Central memory CD8-positive, alpha-beta T cell (primary cell): ENCODE data around the gene LHPP.

ENCODE experiments used
- ATAC-seq: fragments of 150-1000 bp; cut with Tn5 transposase; replicated peaks from 2 replicates; pipeline ENCODE4 v1.10.0; 2022; ENCODE audit warnings: mild to moderate bottlenecking, moderate FRiP score, moderate number of reproducible peaks; ENCODE audit not compliant: poor library complexity, severe bottlenecking; ENCODE audit errors: extremely low read depth
- DNase-seq, 2 donors: peaks; one replicate each; pipeline ENCODE4 v3.0.0; 2021; ENCODE audit warnings: low spot score in 2 of 2
- H3K27ac Mint-ChIP-seq: one replicate; pipeline ENCODE4 v1.8.0; 2022; ENCODE audit warnings: low read depth, mild to moderate bottlenecking, moderate library complexity, mixed read lengths
- H3K27me3 Mint-ChIP-seq: one replicate; pipeline ENCODE4 v1.8.0; 2022; ENCODE audit warnings: mixed read lengths
- H3K36me3 Mint-ChIP-seq: one replicate; pipeline ENCODE4 v1.8.0; 2022; ENCODE audit warnings: mild to moderate bottlenecking, moderate library complexity, mixed read lengths; ENCODE audit not compliant: insufficient read depth
- H3K4me1 Mint-ChIP-seq: one replicate; pipeline ENCODE4 v1.8.0; 2022; ENCODE audit warnings: mixed read lengths
- H3K4me3 Mint-ChIP-seq: one replicate; pipeline ENCODE4 v1.8.0; 2022; ENCODE audit warnings: mild to moderate bottlenecking, moderate library complexity, mixed read lengths
- H3K9me3 Mint-ChIP-seq: one replicate; pipeline ENCODE4 v1.8.0; 2022; ENCODE audit warnings: mixed read lengths

The LHPP gene, protein sequence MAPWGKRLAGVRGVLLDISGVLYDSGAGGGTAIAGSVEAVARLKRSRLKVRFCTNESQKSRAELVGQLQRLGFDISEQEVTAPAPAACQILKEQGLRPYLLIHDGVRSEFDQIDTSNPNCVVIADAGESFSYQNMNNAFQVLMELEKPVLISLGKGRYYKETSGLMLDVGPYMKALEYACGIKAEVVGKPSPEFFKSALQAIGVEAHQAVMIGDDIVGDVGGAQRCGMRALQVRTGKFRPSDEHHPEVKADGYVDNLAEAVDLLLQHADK

GRCh38 chr10:124461642-124462347 lies at the start of gene LHPP:
TSS of gene LHPP (plus strand) at chr10:124461823. CDS start at chr10:124461863, 40 bp downstream.
- peaks cover 27% of the 10 kb centered on the region for H3K4me1 Mint-ChIP-seq
- ATAC-seq (peak; percentile 98), DNase-seq (peak; percentile 77 to 79)
- H3K4me3 Mint-ChIP-seq, result peak within 1 kb of the TSS; percentile 76
- H3K27me3 Mint-ChIP-seq, result peaks cover 19% of the 10 kb centered on the region
- H3K36me3 Mint-ChIP-seq, result peaks cover 2% of the 10 kb centered on the region
- H3K9me3 Mint-ChIP-seq, result no peaks in the 10 kb centered on the region
- H3K27ac Mint-ChIP-seq, result peak within 1 kb of the TSS; percentile 89

DNA sequence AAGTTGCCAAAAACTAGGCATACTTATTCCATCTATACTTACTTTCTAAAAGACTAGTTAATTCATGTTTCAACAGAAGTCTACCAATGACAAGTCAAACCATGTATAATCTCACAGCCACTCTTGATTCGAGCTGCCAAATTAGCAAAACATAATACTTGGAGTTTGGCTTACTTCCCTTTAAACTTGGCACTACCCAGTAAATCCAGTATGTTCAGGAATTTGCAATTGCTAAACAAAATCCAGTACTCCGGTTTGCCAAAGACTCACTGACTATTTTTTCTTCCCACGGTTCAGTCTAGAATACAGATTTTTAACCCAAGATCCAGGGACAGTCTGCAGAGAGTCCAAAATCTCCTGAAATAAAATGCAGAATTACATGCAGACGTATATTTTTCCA lies 47.5 kb upstream of the LHPP start:
- no peak for ATAC-seq
- Mint-ChIP-seq H3K27ac (no peak overlapping the region), H3K9me3 (no peaks in the 10 kb centered on the region), H3K27me3 (no peaks in the 10 kb centered on the region), H3K36me3 (peaks cover 22% of the 10 kb centered on the region), H3K4me3 (no peak overlapping the region), H3K4me1 (peaks cover under 1% of the 10 kb centered on the region)
- DNase-seq, result no peak

DNA sequence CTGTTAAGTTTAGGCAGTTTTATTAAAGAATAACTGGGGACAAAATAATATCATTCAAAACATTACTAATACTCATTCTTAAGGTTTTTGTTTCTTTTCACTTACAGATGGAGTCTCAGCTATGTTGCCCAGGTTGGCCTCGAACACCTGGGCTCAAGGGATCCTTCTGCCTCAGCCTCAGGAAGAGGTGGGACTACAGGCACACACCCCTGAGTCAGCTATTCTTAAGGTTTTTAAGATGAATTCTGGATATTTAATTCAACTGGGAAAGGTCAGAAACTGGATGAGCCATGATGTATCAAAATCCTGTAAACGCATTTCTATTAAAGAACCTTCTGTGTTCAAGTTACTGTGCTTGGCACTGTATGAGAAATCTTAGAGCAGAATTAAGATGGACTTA lies 46.4 kb upstream of the LHPP start:
- H3K4me3 Mint-ChIP-seq, result no peak overlapping the region
- H3K27me3 Mint-ChIP-seq, result no peaks in the 10 kb centered on the region
- DNase-seq, result no peak
- peaks cover 19% of the 10 kb centered on the region for H3K36me3 Mint-ChIP-seq
- H3K9me3 Mint-ChIP-seq, result no peaks in the 10 kb centered on the region
- H3K27ac Mint-ChIP-seq, result no peak overlapping the region
- no peak for ATAC-seq
- peaks cover 5% of the 10 kb centered on the region for H3K4me1 Mint-ChIP-seq

GRCh38 chr10:124416733-124417132 lies 44.9 kb upstream of the LHPP start:
- peaks cover 5% of the 10 kb centered on the region for H3K4me1 Mint-ChIP-seq
- H3K4me3 Mint-ChIP-seq, result peak overlapping the region; percentile 80
- no peak overlapping the region for H3K27ac Mint-ChIP-seq
- ATAC-seq, result no peak
- no peak for DNase-seq
- no peaks in the 10 kb centered on the region for H3K27me3 Mint-ChIP-seq
- H3K9me3 Mint-ChIP-seq, result no peaks in the 10 kb centered on the region
- peaks cover 13% of the 10 kb centered on the region for H3K36me3 Mint-ChIP-seq

DNA sequence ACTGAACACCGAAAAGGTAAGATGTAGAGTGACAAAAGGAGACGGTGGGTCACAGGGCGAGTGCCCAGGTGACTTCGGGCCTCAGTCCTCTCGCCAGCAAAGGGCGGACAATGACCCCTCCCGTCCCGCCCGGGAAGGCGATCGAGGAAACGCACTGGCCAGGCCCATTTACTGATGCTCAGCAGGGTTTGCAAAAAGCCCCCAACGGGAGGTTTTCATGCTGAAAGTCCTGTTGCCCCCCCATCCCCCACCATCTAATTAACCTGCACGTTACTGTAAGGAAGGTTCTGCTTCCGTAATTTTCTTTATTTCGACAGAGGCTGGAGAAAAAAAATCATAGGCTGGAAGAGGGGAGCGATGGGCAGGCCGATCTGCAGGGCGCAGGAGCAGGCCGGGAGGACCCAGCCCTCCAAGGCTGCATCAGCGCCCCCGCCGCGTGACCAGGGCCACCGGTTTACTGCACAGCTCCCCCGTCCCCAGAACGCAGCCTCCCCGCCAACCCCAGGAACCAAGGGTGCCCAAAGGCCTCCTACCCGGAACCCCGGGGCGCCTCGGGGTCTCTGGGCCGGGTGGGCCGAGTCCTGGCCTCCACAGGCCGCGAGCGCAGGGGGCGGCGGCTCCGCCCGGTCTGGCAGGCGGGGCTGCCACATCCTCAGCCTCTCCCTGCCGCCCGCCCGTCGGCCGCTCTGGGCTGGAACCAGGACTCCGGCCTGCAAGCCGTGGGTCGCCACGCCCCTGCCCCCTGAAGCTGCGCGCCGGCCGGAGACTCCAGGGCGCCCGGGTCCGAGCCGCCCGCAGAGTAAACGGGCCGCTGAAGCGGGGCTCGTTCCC lies 43.5 kb upstream of the LHPP start:
- ATAC-seq (peak; percentile 38), DNase-seq (peak; percentile 16 to 18)
- Mint-ChIP-seq H3K36me3 (peaks cover 13% of the 10 kb centered on the region), H3K4me1 (peaks cover 5% of the 10 kb centered on the region), H3K4me3 (peak overlapping the region; percentile 80), H3K27me3 (peaks cover 10% of the 10 kb centered on the region), H3K9me3 (no peaks in the 10 kb centered on the region), H3K27ac (peak overlapping the region; percentile 57)

DNA sequence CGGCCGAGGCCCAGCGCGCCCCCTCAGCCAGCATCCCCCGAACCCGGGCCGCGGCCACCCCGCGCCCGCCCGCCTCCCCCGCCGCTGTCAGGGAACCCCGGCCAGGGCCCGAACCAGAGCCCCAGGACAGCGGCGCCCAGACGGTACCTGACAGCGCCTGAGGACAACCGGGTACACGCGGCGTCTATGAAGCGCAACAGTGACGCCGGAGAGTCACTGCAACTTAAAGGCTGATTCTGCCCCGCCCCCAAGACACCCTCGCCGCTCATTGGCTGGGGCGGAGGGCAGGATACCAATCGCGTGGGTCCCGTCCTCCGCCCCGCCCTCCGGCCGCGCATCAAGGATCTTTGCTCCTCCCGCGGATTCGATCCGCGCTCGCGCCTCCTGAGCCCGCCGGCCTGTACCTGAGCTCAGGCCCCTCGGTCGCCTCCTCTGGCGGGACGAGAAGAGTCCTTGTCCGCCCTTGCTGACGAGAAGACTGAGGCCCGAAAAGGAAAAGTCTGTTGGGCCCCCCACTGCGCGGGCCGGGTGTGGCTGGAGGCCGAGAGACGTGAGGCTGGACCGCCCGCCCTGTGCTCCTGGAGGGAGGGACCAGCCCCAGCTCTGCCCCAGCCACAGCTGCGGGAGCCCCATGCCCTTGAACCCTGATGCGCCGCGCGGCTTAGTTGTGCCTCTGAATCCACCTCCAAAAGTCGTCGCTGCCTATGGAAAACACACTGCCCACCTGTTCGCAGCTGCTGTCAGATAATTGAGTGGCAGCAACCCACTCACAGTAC lies 42.7 kb upstream of the LHPP start, which contains the start of gene OAT:
TSS of gene OAT (minus strand) at position 198 of the 776 bp plus-strand sequence. CDS start 6,752 bp downstream, outside the sequence.
- Mint-ChIP-seq H3K4me1 (peaks cover 5% of the 10 kb centered on the region), H3K36me3 (peaks cover 13% of the 10 kb centered on the region), H3K27ac (peak within 1 kb of the TSS; percentile 57), H3K4me3 (peak within 1 kb of the TSS; percentile 80), H3K27me3 (peaks cover 12% of the 10 kb centered on the region), H3K9me3 (no peaks in the 10 kb centered on the region)
- ATAC-seq (peak; percentile 97), DNase-seq (peak; percentile 92 to 96)

DNA sequence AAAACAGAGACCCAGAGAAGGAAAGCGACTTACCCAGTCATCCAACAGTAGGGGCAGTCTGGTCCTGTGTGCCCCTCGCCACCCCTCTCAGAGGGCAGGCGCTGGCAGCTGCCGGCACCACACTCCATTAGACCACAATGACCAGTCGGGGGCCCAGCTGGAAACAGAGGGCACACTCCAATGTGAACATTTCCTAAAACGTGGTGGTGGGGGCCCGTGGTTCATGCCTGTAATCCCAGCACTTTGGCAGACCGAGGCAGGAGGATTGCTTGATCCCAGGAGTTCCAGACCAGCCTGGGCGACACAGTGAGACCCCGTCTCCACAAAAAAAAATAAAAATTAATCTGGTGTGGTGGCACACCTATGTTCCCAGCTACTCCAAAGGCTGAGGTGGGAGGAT lies 42.0 kb upstream of the LHPP start:
- ATAC-seq, result no peak
- Mint-ChIP-seq H3K36me3 (peaks cover 12% of the 10 kb centered on the region), H3K9me3 (no peaks in the 10 kb centered on the region), H3K4me3 (peak overlapping the region; percentile 80), H3K27ac (no peak overlapping the region), H3K27me3 (peaks cover 19% of the 10 kb centered on the region), H3K4me1 (peaks cover 5% of the 10 kb centered on the region)
- no peak for DNase-seq

DNA sequence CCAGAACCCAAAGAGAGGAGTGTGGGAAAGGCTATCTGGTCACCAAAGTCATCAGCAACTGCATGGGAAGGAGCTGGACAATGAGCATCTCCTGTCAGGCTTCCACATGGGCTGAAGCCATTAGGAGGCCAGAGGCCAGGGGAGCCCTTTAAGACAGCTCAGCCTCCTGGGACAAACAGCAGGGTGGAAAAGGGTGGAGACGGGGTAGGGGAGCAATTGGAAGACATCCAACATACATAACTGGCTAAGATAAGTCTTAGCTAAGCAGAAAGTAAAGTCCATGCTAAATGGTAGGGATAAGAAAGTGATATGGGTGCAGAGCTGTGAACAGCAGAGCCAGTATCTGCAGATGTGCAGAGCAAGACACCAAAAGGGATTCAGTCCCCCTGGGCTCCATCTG lies 41.4 kb upstream of the LHPP start:
- Mint-ChIP-seq H3K4me3 (peak overlapping the region; percentile 80), H3K36me3 (peaks cover 12% of the 10 kb centered on the region), H3K9me3 (no peaks in the 10 kb centered on the region)

DNA sequence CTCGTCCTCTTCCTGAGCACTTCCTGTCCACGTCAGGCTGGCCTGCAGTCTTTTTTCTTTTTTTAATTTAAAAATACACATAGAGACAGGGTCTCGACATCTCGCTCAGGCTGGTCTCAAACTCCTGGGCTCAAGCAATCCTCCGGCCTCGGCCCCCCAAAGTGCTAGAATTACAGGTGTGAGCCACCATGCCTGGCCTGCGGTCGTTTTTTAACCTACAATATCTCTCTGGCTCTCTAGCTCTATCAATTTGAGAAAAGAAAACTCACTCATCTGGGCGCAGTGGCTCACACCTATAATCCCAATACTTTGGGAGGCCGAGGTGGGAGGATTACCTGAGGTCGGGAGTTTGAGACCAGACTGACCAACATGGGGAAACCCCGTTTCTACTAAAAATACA lies 38.9 kb upstream of the LHPP start:
- peaks cover 5% of the 10 kb centered on the region for H3K4me1 Mint-ChIP-seq
- no peak overlapping the region for H3K4me3 Mint-ChIP-seq
- peaks cover 37% of the 10 kb centered on the region for H3K27me3 Mint-ChIP-seq
- H3K36me3 Mint-ChIP-seq, result peaks cover 8% of the 10 kb centered on the region
- no peak overlapping the region for H3K27ac Mint-ChIP-seq
- no peak for ATAC-seq
- H3K9me3 Mint-ChIP-seq, result no peaks in the 10 kb centered on the region
- no peak for DNase-seq

More for the DNA sequence above, 41.4 kb upstream of the LHPP start:
- Mint-ChIP-seq H3K27me3 (peaks cover 20% of the 10 kb centered on the region), H3K27ac (no peak overlapping the region), H3K4me1 (peaks cover 5% of the 10 kb centered on the region)
- ATAC-seq (no peak), DNase-seq (no peak)

- Mint-ChIP-seq H3K27ac (no peak overlapping the region), H3K27me3 (peaks cover 39% of the 10 kb centered on the region), H3K36me3 (peaks cover 6% of the 10 kb centered on the region), H3K9me3 (no peaks in the 10 kb centered on the region), H3K4me3 (no peak overlapping the region), H3K4me1 (peaks cover 5% of the 10 kb centered on the region)
- DNase-seq, result no peak
- ATAC-seq, result no peak
Observed at GRCh38 chr10:124423813-124424212, 37.8 kb upstream of the LHPP start.

DNA sequence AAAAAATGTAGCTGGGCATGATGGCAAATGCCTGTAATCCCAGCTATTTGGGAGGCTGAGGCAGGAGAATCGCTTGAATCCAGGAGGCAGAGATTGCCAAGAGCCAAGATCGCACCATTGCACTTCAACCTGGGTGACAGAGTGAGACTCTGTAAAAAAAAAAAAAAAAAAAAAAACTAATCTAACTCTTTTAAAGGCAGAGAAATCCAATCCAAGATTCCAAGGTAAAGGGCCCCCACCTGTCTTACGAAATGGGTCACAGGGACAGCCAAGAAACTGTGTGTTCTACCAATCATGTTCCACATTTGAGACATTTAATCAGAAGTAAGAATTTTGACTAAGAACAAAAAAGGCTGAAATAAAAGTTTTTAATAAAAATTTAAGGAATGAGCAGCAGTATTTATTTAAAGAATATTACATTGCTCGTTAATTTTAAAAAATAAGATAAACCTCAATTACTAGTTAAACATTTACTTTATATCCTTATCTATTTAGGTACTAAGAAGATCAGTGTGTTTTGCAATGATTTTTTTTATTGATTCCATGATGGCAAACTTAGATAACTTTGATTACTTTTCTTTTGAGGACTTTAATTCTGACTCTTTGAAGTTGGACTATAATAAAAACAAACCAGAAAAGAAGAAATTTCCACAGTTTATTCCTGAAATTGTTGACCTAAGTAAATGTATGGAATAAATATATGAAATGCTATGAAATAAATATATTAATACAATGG lies 36.2 kb upstream of the LHPP start:
- Mint-ChIP-seq H3K9me3 (no peaks in the 10 kb centered on the region), H3K27ac (no peak overlapping the region), H3K36me3 (peaks cover 1% of the 10 kb centered on the region), H3K4me3 (no peak overlapping the region), H3K27me3 (peaks cover 50% of the 10 kb centered on the region), H3K4me1 (no peaks in the 10 kb centered on the region)
- DNase-seq, result no peak
- ATAC-seq, result no peak
